SK-MEL-5 (cell line): ENCODE data around the gene MIER2. TPM values are rescaled to one million over a fixed set of nuclear protein-coding genes. Genes with fewer than 3 reads are reported as not detected.
"Not testable (repeated sequence)": the region's sequence is repeated elsewhere in the genome, so short reads cannot be mapped to it uniquely, and the experiment has no call there.

ENCODE experiments used
- DNase-seq: peaks from one replicate; pipeline ENCODE4 v3.0.0-alpha.2; 2016; ENCODE audit warnings: low read depth, low spot score
- in situ Hi-C: cut with HindIII; loops from 2 replicates; pipeline ENCODE4 v1.10.0; 2016; ENCODE audit warnings: low sequenced_read_pairs, high pct_unique_total_duplicates, low pct_unique_long_range_greater_than_20kb
- polyA plus RNA-seq, 2 experiments: library from polyadenylated mRNA; depleted of rRNA; stranded (reverse); fragments of >200 nt; gene quantifications; 2 replicates each; pipeline ENCODE4 v1.2.3, GENCODE V29; 2015
- total RNA-seq: library from RNA; depleted of rRNA; stranded (reverse); fragments of >200 nt; shearing (Covaris generic); gene quantifications from 2 replicates; pipeline ENCODE4 v1.2.3, GENCODE V29; 2014; rRNA removed

MIER2 gene
- 8.2 and 8.4 TPM in 2 replicates for total RNA-seq
- polyA plus RNA-seq (2015; cell fraction: cytosol; rRNA removed) = 10.8 and 14.2 TPM in 2 replicates
- 13.0 and 15.1 TPM in 2 replicates for polyA plus RNA-seq (2015; cell fraction: nucleus; rRNA removed)

GRCh38 chr19:344625-345319 lies at the start of gene MIER2:
MIER2 (minus strand) TSS chr19:344796; CDS start chr19:344782, 14 bp downstream.
- peak; percentile 59 for DNase-seq
- in situ Hi-C loops = no loop called here

- in situ Hi-C loops, DNase-seq: not testable (repeated sequence)
Observed at GRCh38 chr19:393560-393959, 49.0 kb upstream of the MIER2 start.

- DNase-seq = no peak
- in situ Hi-C loops = no loop called here
Observed at GRCh38 chr19:392375-392970, 47.9 kb upstream of the MIER2 start.

GRCh38 chr19:391726-392374 lies 47.3 kb upstream of the MIER2 start:
- in situ Hi-C loops = no loop called here
- no peak for DNase-seq

- DNase-seq = no peak
- in situ Hi-C loops = no loop called here
Observed at GRCh38 chr19:391207-391557, 46.6 kb upstream of the MIER2 start.

- in situ Hi-C loops = no loop called here
- no peak for DNase-seq
Observed at GRCh38 chr19:390386-391206, 46.0 kb upstream of the MIER2 start.

- in situ Hi-C loops = no loop called here
Observed at GRCh38 chr19:389935-390289, 45.3 kb upstream of the MIER2 start.

GRCh38 chr19:389255-389934 lies 44.8 kb upstream of the MIER2 start:
- no peak for DNase-seq
- in situ Hi-C loops = no loop called here

More at GRCh38 chr19:389935-390289, 45.3 kb upstream of the MIER2 start:
- DNase-seq = no peak

GRCh38 chr19:388691-389090 lies 44.1 kb upstream of the MIER2 start:
- no peak for DNase-seq
- in situ Hi-C loops = no loop called here

- in situ Hi-C loops = no loop called here
Observed at GRCh38 chr19:387777-388176, 43.2 kb upstream of the MIER2 start.

GRCh38 chr19:386632-387301 lies 42.2 kb upstream of the MIER2 start:
- in situ Hi-C loops, DNase-seq: not testable (repeated sequence)

More at GRCh38 chr19:387777-388176, 43.2 kb upstream of the MIER2 start:
- DNase-seq = no peak

GRCh38 chr19:386189-386588 lies 41.6 kb upstream of the MIER2 start:
- DNase-seq, in situ Hi-C loops: not testable (repeated sequence)

- in situ Hi-C loops = no loop called here
- no peak for DNase-seq
Observed at GRCh38 chr19:384799-385169, 40.2 kb upstream of the MIER2 start.

- DNase-seq = no peak
- in situ Hi-C loops = no loop called here
Observed at GRCh38 chr19:383922-384798, 39.6 kb upstream of the MIER2 start.

GRCh38 chr19:383040-383439 lies 38.4 kb upstream of the MIER2 start:
- no peak for DNase-seq
- in situ Hi-C loops = no loop called here

GRCh38 chr19:382578-382977 lies 38.0 kb upstream of the MIER2 start:
- in situ Hi-C loops, DNase-seq: not testable (repeated sequence)
